IPS DF 6.9 (cell line): Measurements from ENCODE around the gene WWOX.

Source experiments
- DNase-seq: peaks from one replicate; pipeline ENCODE4 v3.0.0-alpha.2; 2013; ENCODE audit warnings: low read depth, low spot score
- H3K27ac ChIP-seq: one replicate; pipeline ENCODE4 v1.5.1; 2013; ENCODE audit warnings: low read length, control low read depth
- H3K27me3 ChIP-seq: 2 replicates; pipeline ENCODE4 v1.6.1; 2013; ENCODE audit warnings: mild to moderate bottlenecking, low read length; ENCODE audit not compliant: control insufficient read depth, insufficient read depth
- H3K36me3 ChIP-seq: 2 replicates; pipeline ENCODE4 v1.6.1; 2013; ENCODE audit warnings: low read length; ENCODE audit not compliant: control insufficient read depth, insufficient read depth
- H3K4me1 ChIP-seq: 2 replicates; pipeline ENCODE4 v1.6.1; 2013; ENCODE audit warnings: low read length; ENCODE audit not compliant: control insufficient read depth, insufficient read depth
- H3K4me3 ChIP-seq: 2 replicates; pipeline ENCODE4 v1.5.1; 2013; ENCODE audit warnings: mild to moderate bottlenecking, low read length
- H3K9me3 ChIP-seq: 2 replicates; pipeline ENCODE4 v1.6.1; 2013; ENCODE audit warnings: low read length, inconsistent platforms; ENCODE audit not compliant: control insufficient read depth, insufficient read depth
- WGBS: extraction: QIAGEN DNeasy Blood & Tissue Kit; methylation state at CpG from one replicate; pipeline ENCODE4 v1.1.7; 2013; ENCODE audit warnings: mixed read lengths, missing lambda C conversion rate; ENCODE audit not compliant: insufficient read length, insufficient coverage; 5-methylcytosine and 5-hydroxymethylcytosine counted together

The WWOX gene

DNA sequence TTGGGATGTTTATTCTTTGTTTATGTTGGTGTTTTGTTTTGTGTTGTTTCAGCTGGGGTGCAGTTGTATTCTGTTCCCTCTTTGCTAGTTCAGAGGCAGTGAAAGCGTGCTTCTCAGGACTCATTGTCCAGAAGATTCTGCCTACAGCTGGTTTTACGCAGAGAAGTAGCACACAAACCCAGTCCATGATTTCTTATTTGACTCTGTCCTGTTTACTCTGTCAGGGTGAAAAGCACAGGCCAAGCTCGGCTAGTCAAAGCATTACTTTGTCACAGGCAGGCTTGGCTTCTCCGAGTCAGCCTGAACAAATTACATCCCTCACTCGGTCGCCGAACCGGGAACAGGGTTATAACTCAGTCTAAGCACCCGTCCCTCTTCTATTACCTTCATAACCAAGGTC is 1066.1 kb downstream of the WWOX start:
- Histone ChIP-seq H3K36me3 (no peaks in the 10 kb centered on the region), H3K4me1 (peaks cover 4% of the 10 kb centered on the region; the same call in 1 of the 2 replicates), H3K27me3 (no peaks in the 10 kb centered on the region), H3K4me3 (no peak overlapping the region), H3K27ac (no peak overlapping the region), H3K9me3 (no peaks in the 10 kb centered on the region)
- no CpG with 5 or more reads among the region's 9 CpGs for WGBS
- no peak for DNase-seq

DNA sequence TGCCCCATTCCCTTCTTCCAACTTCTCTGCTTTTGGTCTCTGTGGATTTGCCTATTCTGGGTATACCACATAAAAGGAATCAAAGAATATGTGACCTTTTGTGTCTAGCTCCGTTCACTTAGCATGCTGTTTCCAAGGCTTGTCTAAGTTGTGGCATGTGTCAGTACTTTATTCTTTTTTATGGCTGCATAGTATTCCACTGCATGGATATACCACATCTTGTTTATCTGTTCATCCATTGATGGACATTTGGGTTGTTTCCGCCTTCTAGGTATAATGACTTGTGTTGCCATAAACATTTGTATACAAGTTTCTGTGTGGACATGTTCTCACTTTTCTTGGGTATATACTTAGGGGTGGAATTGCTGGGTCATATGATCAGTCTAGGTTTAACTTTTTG is 1068.4 kb downstream of the WWOX start:
- Histone ChIP-seq H3K36me3 (no peaks in the 10 kb centered on the region), H3K9me3 (no peaks in the 10 kb centered on the region), H3K4me1 (peaks cover 4% of the 10 kb centered on the region; the same call in 1 of the 2 replicates), H3K27ac (no peak overlapping the region), H3K27me3 (no peaks in the 10 kb centered on the region), H3K4me3 (no peak overlapping the region)
- WGBS = no CpG with 5 or more reads among the region's 2 CpGs
- no peak for DNase-seq

DNA sequence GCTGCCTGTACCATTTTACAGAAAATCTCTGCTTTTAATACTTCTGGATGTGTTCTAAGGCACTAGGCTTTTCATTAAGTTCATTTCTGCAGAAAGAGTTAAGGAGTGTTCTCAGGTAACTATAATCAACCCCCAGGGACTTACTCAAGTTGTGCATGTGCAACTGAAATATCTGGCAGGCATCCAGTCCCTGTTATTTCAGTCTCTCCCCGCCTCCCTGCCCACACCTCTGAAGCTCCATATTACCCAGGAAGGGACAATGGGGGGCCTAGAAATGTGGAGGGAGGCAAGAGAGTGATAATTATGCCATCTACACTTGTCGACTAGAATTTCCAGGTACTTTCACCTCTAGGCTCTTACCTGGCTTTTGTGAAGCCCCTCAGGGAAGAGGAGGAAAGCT is 1068.9 kb downstream of the WWOX start:
- no peaks in the 10 kb centered on the region for H3K27me3 ChIP-seq
- no peak overlapping the region for H3K27ac ChIP-seq
- H3K4me1 ChIP-seq = peaks cover 4% of the 10 kb centered on the region; the same call in 1 of the 2 replicates
- no peaks in the 10 kb centered on the region for H3K9me3 ChIP-seq
- no peaks in the 10 kb centered on the region for H3K36me3 ChIP-seq
- no peak overlapping the region for H3K4me3 ChIP-seq
- no CpG with 5 or more reads among the region's 2 CpGs for WGBS
- DNase-seq = no peak

DNA sequence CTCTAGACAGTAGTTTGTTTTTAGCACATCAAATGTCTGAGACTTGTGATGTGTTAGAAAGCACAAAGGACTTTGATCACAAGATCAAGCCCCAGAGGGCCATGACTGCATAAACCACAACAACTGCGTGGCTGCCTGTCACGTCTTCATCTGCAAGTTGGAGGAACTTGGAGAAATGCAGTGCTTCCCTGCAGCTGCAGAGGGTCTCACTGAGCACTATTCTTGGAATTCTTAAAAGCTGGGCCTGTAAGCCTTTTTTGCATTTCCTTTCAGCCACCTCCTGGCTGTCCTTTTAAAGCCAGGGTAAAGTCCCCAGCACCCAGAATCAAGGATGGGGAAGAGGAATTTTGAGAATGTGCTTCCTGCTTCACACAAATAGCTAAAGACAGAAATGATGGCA is 1069.8 kb downstream of the WWOX start:
- no peak overlapping the region for H3K27ac ChIP-seq
- WGBS = no CpG with 5 or more reads among the region's 2 CpGs

DNA sequence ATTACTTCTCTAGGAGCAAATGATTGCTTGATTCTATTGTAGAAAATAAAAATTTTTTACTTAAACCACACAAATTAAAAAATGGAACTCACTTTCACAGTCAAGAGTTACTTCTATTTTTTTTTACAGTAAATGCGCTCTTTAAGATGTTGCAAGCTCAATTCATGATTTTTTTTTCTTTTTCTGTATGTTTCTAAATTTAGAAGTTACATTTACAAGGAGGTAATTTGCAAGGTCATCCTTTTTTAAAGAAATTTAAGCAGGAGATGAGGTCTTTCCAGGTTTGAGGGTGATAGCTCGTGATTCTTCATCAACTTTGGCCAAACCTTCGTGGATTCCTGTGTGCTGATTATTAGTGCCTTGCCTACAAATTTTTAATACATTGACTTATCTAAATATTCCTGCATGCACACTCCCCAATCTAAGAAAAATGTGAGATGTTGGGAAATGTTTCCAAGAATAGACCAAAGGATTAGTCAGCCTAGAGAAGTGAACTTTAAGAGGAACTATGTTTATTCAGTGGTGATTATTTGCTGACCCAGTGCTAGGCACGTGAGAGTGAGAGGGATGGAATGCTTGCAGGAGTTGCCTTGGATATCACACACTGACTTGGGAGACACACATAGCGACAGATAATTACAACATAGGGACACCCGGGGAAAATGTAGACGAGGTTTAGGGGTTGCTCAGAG is 1071.2 kb downstream of the WWOX start:
- no CpG with 5 or more reads among the region's 7 CpGs for WGBS
- H3K27ac ChIP-seq = no peak overlapping the region
- H3K4me1 ChIP-seq = peaks cover 4% of the 10 kb centered on the region; the same call in 1 of the 2 replicates
- no peaks in the 10 kb centered on the region for H3K36me3 ChIP-seq
- no peak overlapping the region for H3K4me3 ChIP-seq
- H3K9me3 ChIP-seq = no peaks in the 10 kb centered on the region
- H3K27me3 ChIP-seq = no peaks in the 10 kb centered on the region
- no peak for DNase-seq

More for the DNA sequence above, 1069.8 kb downstream of the WWOX start:
- peaks cover 4% of the 10 kb centered on the region; the same call in 1 of the 2 replicates for H3K4me1 ChIP-seq
- DNase-seq = peak; percentile 68
- no peak overlapping the region for H3K4me3 ChIP-seq
- H3K36me3 ChIP-seq = no peaks in the 10 kb centered on the region
- H3K27me3 ChIP-seq = no peaks in the 10 kb centered on the region
- H3K9me3 ChIP-seq = no peaks in the 10 kb centered on the region

DNA sequence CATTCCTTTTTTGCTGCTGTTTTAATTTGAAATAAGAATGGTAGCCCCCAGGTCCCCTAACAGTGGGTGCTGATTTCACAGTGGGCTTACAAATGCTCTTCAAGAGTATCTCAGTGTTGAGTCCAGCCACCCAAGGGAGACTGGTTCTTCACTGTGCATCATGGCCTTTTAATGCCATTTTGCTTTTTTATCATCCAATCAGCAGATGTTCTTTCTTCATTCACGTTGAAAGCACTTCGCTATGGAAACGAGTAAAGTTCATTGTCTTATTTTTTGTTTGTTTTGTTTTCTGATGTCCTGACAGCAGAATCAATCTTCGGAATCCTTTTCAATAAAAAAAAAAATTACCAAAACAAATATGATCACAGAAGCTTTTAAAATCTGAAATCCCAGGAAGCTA is 1072.0 kb downstream of the WWOX start:
- no peak overlapping the region for H3K27ac ChIP-seq
- WGBS = no CpG with 5 or more reads among the region's 4 CpGs
- no peak overlapping the region for H3K4me3 ChIP-seq
- no peak for DNase-seq
- H3K4me1 ChIP-seq = peaks cover 4% of the 10 kb centered on the region; the same call in 1 of the 2 replicates
- no peaks in the 10 kb centered on the region for H3K27me3 ChIP-seq
- no peaks in the 10 kb centered on the region for H3K9me3 ChIP-seq
- no peaks in the 10 kb centered on the region for H3K36me3 ChIP-seq

DNA sequence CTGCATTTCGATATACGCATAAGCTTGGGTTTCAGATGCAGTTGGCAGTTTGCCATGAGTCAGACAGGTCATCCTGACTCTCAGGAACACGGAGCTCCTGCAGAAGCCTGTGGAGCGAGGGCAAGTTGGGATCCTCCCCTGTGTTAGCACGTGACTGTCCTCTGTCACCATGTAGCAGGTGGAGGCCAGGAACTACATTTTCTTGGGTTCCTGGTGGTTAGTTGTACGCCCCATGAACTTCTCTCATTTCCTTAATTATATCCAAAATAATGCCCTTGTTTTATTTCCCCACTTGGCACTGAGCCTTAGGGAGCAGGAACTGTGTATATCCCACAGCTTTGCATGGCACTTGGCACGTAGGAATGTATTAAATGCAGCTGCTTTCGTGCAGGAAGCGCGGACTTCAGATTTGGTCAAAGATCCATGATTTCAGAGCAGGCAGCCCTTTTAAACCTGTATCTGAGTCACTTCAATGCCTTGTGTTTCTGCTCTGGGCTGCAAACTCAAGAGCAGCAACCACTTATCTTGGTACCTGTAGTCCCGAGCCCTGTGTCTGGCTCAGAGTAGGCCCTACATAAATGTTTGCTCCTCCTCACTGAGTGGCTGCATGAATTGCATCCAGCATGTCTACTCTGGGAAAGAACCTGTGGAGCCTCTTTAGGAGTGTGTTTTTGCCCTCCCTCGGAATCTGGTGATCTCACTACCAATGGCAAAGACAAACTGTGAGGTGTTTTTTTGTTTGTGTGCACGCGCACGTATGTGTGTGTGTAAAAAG is 1072.7 kb downstream of the WWOX start:
- H3K9me3 ChIP-seq = no peaks in the 10 kb centered on the region
- no peaks in the 10 kb centered on the region for H3K36me3 ChIP-seq
- WGBS = no CpG with 5 or more reads among the region's 15 CpGs
- peaks cover 4% of the 10 kb centered on the region; the same call in 1 of the 2 replicates for H3K4me1 ChIP-seq
- no peak overlapping the region for H3K4me3 ChIP-seq
- H3K27ac ChIP-seq = no peak overlapping the region
- no peaks in the 10 kb centered on the region for H3K27me3 ChIP-seq
- no peak for DNase-seq

DNA sequence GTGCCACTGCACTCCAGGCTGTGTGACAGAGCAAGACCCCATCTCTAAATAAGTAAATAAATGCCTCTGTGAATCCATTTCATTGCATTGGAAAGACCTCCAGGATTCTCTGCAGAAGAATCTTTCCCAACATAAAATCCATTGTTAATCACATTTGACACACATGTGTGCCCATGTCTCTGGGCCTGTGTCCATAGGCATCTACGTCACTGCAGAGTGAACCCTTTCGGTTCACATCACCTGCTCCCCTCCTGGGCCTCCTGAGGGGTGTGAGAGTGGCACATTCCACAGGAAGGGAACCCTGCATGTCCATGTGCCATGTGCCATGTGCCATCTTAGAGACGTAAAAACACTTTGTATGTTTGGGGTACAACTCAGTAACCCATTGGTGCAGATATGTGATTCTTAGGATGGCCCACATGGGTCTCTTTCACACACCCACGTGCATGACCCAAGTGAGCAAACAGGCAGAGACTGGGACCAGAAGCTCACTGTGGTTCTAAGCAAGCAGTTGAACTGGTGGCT is 1073.6 kb downstream of the WWOX start:
- Histone ChIP-seq H3K27me3 (no peaks in the 10 kb centered on the region), H3K4me3 (no peak overlapping the region)
- WGBS = no CpG with 5 or more reads among the region's 4 CpGs

DNA sequence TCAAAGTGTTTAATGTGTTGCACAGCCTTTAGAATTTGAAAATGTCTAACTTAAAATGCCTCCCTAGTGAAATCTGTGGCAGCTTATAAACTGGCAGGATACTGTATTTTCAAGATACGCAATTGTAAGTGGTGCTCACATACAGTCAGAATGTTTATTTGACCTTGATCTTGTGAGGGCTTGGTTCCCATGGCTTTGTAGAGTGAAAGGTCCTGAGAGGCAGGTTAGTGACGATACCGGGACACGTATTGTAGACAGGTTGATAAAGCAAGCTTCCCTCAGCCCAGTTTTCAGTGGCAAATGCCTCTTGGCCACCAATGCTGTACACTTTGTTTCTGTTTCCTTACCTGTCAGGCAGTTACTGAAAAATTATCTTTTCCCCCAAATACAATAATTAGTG is 1074.5 kb downstream of the WWOX start:
- Histone ChIP-seq H3K4me3 (no peak overlapping the region), H3K27ac (no peak overlapping the region), H3K4me1 (peaks cover 4% of the 10 kb centered on the region; the same call in 1 of the 2 replicates), H3K27me3 (no peaks in the 10 kb centered on the region), H3K9me3 (no peaks in the 10 kb centered on the region), H3K36me3 (no peaks in the 10 kb centered on the region)
- DNase-seq = no peak
- no CpG with 5 or more reads among the region's 4 CpGs for WGBS

More for the DNA sequence above, 1073.6 kb downstream of the WWOX start:
- no peak for DNase-seq
- no peaks in the 10 kb centered on the region for H3K36me3 ChIP-seq
- no peaks in the 10 kb centered on the region for H3K9me3 ChIP-seq
- no peak overlapping the region for H3K27ac ChIP-seq
- peaks cover 4% of the 10 kb centered on the region; the same call in 1 of the 2 replicates for H3K4me1 ChIP-seq

DNA sequence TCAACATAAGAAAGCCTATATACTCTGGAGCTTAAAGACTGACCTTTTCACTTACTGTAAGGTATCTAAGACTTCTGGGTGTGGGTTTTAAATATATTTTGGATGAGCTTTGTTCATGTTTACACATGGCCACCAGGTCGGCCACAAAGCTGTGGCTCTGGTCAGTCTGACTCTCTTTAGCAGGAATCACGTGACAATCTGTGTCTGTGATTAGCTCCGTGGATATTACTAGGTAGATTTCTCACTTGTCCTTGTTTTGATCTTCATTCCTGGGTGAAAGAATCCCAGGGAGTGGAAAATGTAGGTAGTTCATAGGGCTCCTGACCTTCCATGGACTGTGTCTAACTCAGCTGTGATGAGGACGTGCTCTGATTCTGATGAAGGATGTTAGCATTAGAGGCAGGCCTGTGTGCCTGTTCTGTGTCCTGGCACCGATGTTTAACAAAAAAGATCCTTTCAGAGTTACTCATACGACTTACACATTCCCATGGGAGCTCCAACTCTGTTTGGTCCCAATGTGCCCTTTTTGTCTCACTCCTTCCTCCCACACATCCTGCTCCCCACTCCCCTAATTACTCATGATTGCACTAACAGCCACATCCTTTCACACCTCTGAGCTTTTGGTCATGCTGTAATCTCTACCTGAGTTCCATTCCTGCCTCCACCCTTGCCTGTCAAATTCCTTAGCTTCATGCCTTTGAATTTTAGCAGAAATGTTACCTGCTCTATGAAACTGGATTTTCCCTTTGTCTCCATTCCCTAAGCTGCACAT is 1076.0 kb downstream of the WWOX start:
- no peaks in the 10 kb centered on the region for H3K4me1 ChIP-seq
- H3K9me3 ChIP-seq = no peaks in the 10 kb centered on the region
- DNase-seq = no peak
- no peak overlapping the region for H3K4me3 ChIP-seq
- H3K27ac ChIP-seq = no peak overlapping the region
- WGBS = no CpG with 5 or more reads among the region's 6 CpGs
- H3K27me3 ChIP-seq = no peaks in the 10 kb centered on the region
- H3K36me3 ChIP-seq = no peaks in the 10 kb centered on the region
